ENCODE results near the gene KRTAP9-2. TPM values are rescaled to one million over a fixed set of nuclear protein-coding genes. Genes with fewer than 3 reads are reported as not detected.

KRTAP9-2 gene
- total RNA-seq, 2 experiments from 2014 or later: not detected

DNA sequence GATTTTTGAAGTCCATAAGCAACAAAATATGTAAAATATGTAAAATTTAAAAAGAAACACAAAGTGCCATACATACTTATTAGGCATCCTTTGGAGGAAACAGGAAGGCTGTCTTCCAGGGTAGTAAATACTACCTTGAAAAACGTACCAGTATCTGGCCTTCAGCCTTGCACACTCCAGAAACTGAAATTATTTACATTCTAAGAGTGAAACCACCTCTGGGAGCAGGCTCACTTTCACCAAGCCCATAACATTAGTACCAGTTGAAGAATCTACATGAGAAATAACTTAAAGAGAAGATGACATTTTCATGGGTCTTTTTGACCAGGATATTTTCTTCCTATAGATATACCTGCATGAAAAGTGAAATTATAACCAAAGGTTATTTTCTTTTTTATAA, 30.4 kb upstream of the KRTAP9-2 start:
- ATAC-seq: no peak
- H3K9me3 Mint-ChIP-seq: no peaks in the 10 kb centered on the region
- no peaks in the 10 kb centered on the region for H3K27me3 Mint-ChIP-seq
- TF ChIP-seq, protein P1, sequence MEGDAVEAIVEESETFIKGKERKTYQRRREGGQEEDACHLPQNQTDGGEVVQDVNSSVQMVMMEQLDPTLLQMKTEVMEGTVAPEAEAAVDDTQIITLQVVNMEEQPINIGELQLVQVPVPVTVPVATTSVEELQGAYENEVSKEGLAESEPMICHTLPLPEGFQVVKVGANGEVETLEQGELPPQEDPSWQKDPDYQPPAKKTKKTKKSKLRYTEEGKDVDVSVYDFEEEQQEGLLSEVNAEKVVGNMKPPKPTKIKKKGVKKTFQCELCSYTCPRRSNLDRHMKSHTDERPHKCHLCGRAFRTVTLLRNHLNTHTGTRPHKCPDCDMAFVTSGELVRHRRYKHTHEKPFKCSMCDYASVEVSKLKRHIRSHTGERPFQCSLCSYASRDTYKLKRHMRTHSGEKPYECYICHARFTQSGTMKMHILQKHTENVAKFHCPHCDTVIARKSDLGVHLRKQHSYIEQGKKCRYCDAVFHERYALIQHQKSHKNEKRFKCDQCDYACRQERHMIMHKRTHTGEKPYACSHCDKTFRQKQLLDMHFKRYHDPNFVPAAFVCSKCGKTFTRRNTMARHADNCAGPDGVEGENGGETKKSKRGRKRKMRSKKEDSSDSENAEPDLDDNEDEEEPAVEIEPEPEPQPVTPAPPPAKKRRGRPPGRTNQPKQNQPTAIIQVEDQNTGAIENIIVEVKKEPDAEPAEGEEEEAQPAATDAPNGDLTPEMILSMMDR (IDR thresholded peaks at IDR 0.05): no peak
- no peak overlapping the region for H3K27ac Mint-ChIP-seq
- H3K4me3 Mint-ChIP-seq: no peak overlapping the region
- no peak for DNase-seq
- ChIA-PET CTCF (no interaction called here), POLR2A (no interaction called here)
- intact Hi-C loops (cut with micrococcal nuclease): no loop called here
- no peaks in the 10 kb centered on the region for H3K36me3 Mint-ChIP-seq (ENCODE audit: low read depth)
- H3K4me1 Mint-ChIP-seq (ENCODE audit: low read depth): no peaks in the 10 kb centered on the region

DNA sequence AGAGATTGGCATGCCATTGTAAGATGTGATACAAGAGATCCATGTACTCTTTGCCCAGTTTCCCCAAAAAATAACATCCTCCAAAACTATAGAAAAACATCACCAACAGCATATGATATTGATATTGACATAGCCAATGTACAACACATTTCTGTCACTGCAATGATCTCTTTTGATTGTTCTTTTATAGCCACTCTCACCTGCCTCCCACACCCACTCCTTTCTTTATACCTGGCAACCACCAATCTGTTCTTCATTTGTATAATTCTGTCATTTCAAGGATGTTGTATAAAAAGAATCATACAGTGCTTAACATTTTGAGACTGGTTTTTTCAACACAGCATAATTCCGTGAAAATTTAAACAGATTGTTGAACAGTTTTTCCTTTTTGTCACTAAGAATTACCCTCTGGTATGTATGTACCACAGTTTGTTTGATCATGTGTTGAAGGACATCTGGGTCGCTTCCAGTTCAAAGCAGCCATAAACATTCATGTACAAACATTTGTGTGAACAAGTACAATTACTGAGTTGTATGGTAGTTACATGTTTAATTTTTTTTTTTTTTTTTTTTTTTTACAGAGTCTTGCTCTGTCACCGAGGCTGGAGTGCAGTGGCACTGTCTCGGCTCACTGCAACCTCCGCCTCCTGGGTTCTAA, 26.9 kb upstream of the KRTAP9-2 start:
- POLR2A ChIA-PET: no interaction called here
- Mint-ChIP-seq H3K27me3 (no peaks in the 10 kb centered on the region), H3K4me3 (no peak overlapping the region), H3K9me3 (no peaks in the 10 kb centered on the region), H3K4me1 (ENCODE audit: low read depth) (no peaks in the 10 kb centered on the region), H3K36me3 (ENCODE audit: low read depth) (no peaks in the 10 kb centered on the region), H3K27ac (no peak overlapping the region)
- TF ChIP-seq, protein P1 (IDR thresholded peaks at IDR 0.05): no peak
- CTCF ChIA-PET: no interaction called here
- no peak for DNase-seq
- ATAC-seq: no peak
- intact Hi-C loops (cut with micrococcal nuclease): no loop called here

DNA sequence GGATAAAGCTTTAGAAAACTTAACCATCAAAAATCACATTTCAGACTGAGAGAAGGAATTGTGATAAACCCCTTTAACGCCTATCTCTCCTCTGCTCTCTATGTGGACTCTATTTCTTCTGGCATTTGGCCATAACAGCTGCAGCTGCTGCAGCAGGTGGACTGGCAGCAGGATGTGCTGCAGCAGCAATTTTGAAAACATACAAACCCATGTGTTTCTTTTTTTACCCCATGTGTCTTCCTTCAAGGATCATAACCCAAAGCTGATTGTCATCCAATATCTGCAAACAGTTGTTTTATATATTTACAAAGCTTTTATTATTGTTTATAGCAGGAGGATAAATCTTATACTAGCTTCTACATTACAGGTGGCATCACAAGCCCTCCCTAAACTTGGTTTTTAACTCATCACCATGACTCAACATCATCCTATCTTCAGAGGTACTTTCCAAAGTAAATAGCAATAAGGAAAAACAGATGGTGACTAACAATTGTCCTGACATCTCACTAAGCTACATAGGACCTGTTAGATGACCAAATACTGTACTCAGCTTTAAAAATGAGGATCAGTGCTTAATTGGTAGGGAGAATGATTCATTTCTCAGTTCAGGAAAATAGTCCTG, 14.5 kb upstream of the KRTAP9-2 start:
- POLR2A ChIA-PET: no interaction called here
- TF ChIP-seq, protein P1 (IDR thresholded peaks at IDR 0.05): no peak
- CTCF ChIA-PET: interaction anchor here (1.8 kb wide), 1 partner anchor 437 kb away, joined by 3 read pairs; no protein-coding TSS in a partner anchor
- ATAC-seq: no peak
- no peaks in the 10 kb centered on the region for H3K9me3 Mint-ChIP-seq
- peaks cover 6% of the 10 kb centered on the region for H3K27me3 Mint-ChIP-seq
- no peaks in the 10 kb centered on the region for H3K36me3 Mint-ChIP-seq (ENCODE audit: low read depth)
- H3K27ac Mint-ChIP-seq: no peak overlapping the region
- intact Hi-C loops (cut with micrococcal nuclease): no loop called here
- H3K4me1 Mint-ChIP-seq (ENCODE audit: low read depth): peaks cover 5% of the 10 kb centered on the region
- no peak overlapping the region for H3K4me3 Mint-ChIP-seq
- DNase-seq: no peak

- DNase-seq (no peak), ATAC-seq (no peak)
- H3K4me1 Mint-ChIP-seq (ENCODE audit: low read depth): peaks cover 5% of the 10 kb centered on the region
- no peak overlapping the region for H3K27ac Mint-ChIP-seq
- no peaks in the 10 kb centered on the region for H3K36me3 Mint-ChIP-seq (ENCODE audit: low read depth)
- ChIA-PET POLR2A (interaction anchor here (0.8 kb wide), 1 partner anchor 415 kb away, joined by 3 read pairs; no protein-coding TSS in a partner anchor), CTCF (interaction anchor here (1.8 kb wide), 1 partner anchor 436 kb away, joined by 3 read pairs; no protein-coding TSS in a partner anchor)
- H3K27me3 Mint-ChIP-seq: peaks cover 6% of the 10 kb centered on the region
- intact Hi-C loops (cut with micrococcal nuclease): no loop called here
- H3K9me3 Mint-ChIP-seq: no peaks in the 10 kb centered on the region
- TF ChIP-seq, protein P1 (IDR thresholded peaks at IDR 0.05): no peak
- H3K4me3 Mint-ChIP-seq: no peak overlapping the region
Measured at GRCh38 chr17:41212524-41213169, 13.8 kb upstream of the KRTAP9-2 start.

DNA sequence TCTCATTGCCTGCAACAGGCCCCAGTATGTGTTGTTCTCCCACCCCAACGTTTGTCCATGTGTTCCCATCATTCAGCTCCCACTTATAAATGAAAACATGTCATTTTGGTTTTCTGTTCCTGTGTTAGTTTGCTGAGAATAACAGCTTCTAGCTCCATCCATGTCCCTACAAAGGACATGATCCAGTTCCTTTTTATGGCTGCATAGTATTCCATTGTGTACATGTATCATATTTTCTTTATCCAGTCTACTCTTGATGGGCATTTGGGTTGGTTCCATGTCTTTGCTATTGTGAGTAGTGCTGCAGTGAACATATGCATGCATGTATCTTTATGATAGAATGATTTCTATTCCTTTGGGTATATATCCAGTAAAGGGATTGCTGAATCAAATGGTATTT, 10.8 kb upstream of the KRTAP9-2 start:
- CTCF ChIA-PET: no interaction called here
- H3K27ac Mint-ChIP-seq: no peak overlapping the region

More for the DNA sequence above, 10.8 kb upstream of the KRTAP9-2 start:
- H3K4me3 Mint-ChIP-seq: no peak overlapping the region
- TF ChIP-seq, protein P1 (IDR thresholded peaks at IDR 0.05): no peak
- intact Hi-C loops (cut with micrococcal nuclease): no loop called here
- no peaks in the 10 kb centered on the region for H3K36me3 Mint-ChIP-seq (ENCODE audit: low read depth)
- H3K4me1 Mint-ChIP-seq (ENCODE audit: low read depth): peaks cover 5% of the 10 kb centered on the region
- H3K27me3 Mint-ChIP-seq: peaks cover 6% of the 10 kb centered on the region
- no peak for DNase-seq
- POLR2A ChIA-PET: no interaction called here
- ATAC-seq: no peak
- peaks cover 8% of the 10 kb centered on the region for H3K9me3 Mint-ChIP-seq
